AG04450 (cell line): ENCODE measurements around the gene RNF213. TPM values are rescaled to one million over a fixed set of nuclear protein-coding genes. Genes with fewer than 3 reads are reported as not detected.

Source experiments
- CTCF ChIA-PET: fragments of 300-600, 350-600 bp; formaldehyde crosslinking; extraction: SDS; loops from one replicate; lab custom pipeline; 2022; ENCODE audit warnings: antibody characterized with exemption, inconsistent platforms; lab: Charles Lee
- POLR2A ChIA-PET: fragments of 350-600 bp; formaldehyde crosslinking; extraction: SDS; loops from one replicate; lab custom pipeline; 2021; ENCODE audit warnings: antibody characterized with exemption, inconsistent platforms; lab: Yijun Ruan, JAX
- DNase-seq: peaks from one replicate; pipeline ENCODE4 v3.0.0-alpha.2; 2011; ENCODE audit warnings: low read depth, low spot score
- H3K27ac ChIP-seq: one replicate; pipeline ENCODE4 v1.5.1; 2012; ENCODE audit warnings: low read depth, low read length, control low read depth
- H3K27me3 ChIP-seq: one replicate; pipeline ENCODE4 v1.6.0; 2012; ENCODE audit warnings: low read length; ENCODE audit not compliant: control insufficient read depth, insufficient read depth
- H3K4me3 ChIP-seq: 2 replicates; pipeline ENCODE4 v1.5.1; 2011; ENCODE audit warnings: mild to moderate bottlenecking, low read depth, low read length, control low read depth
- H3K9me3 ChIP-seq: 2 replicates; pipeline ENCODE4 v1.5.1; 2012; ENCODE audit warnings: low read length; ENCODE audit not compliant: control insufficient read depth, insufficient read depth
- CTCF ChIP-seq: IDR thresholded peaks from 2 replicates; pipeline ENCODE4 v1.5.1; 2011; ENCODE audit warnings: low read depth, low read length, control low read depth, inconsistent platforms
- polyA plus RNA-seq: library from polyadenylated mRNA; depleted of rRNA; stranded (reverse); fragments of >200 nt; gene quantifications from 2 replicates; pipeline ENCODE4 v1.2.3, GENCODE V29; 2011

RNF213 gene
- polyA plus RNA-seq, 1 experiment: 46.8 TPM

GRCh38 chr17:80356231-80356856 lies 95.7 kb downstream of the RNF213 start:
- H3K4me3 ChIP-seq: no peak overlapping the region
- no peak for DNase-seq
- CTCF ChIA-PET: no interaction called here
- no peak for TF ChIP-seq CTCF
- peaks cover 10% of the 10 kb centered on the region for H3K9me3 ChIP-seq
- no peak overlapping the region for H3K27ac ChIP-seq
- H3K27me3 ChIP-seq: no peaks in the 10 kb centered on the region
- POLR2A ChIA-PET: interaction anchor here (0.8 kb wide), 1 partner anchor 18 kb away, joined by 9 read pairs; no protein-coding TSS in a partner anchor

GRCh38 chr17:80358131-80358530 lies 97.5 kb downstream of the RNF213 start:
- Histone ChIP-seq H3K9me3 (peaks cover 13% of the 10 kb centered on the region), H3K27ac (no peak overlapping the region), H3K4me3 (no peak overlapping the region), H3K27me3 (no peaks in the 10 kb centered on the region)
- CTCF ChIA-PET: no interaction called here
- TF ChIP-seq CTCF: no peak
- DNase-seq: no peak
- POLR2A ChIA-PET: no interaction called here

DNA sequence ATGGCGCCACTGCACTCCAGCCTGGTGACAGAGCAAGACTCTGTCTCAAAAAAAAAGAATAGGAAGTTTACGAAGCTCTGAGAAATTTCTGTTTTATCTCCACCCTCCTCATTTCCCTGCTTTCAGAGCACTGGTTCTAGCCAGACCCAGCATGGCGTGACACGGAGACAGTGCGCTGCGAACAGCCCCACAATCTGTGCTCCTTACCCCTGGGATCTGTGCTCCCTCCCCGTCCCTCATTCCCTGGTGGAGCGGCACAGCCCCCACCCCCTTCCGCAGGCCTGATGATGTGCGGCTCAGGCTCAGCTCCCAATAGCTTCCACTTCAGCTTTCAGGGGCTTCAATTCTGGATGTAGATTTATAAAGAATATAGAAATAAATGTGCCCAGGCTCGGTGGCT lies 98.2 kb downstream of the RNF213 start:
- CTCF ChIA-PET: no interaction called here
- POLR2A ChIA-PET: no interaction called here
- DNase-seq: no peak

DNA sequence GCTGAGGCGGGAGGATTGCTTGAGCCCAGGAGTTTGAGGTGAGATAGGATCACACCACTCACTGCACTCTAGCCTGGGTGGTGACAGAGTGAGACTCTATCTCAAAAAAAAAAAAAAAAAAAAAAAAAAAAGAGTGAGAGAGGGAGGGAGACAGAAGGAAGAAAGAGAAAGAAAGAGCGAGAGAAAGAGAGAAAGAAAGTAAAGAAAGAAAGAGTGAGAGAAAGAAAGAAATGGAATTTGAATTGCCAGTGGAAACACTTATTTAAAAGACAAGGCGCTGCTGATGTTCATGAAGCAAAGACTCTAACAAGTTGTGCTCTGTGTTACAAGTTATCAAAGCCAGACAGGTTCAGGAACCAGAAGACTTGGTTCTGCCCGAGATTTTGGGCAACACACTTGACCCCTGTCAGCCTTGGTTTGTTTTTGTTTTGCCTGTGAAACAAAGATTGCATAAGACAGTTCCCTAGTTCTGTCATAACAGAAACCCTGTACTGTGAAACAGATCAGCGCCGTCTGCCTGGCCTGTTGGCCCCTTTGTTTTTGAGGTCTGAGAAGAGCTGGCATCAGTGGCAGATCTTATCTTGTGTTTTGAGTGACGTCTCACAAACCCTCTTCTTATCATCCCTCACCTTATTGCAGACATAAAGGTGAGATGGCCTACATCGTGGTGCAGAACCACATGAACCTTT lies 98.9 kb downstream of the RNF213 start:
- TF ChIP-seq CTCF: no peak
- CTCF ChIA-PET: no interaction called here
- H3K4me3 ChIP-seq: no peak overlapping the region
- POLR2A ChIA-PET: no interaction called here
- no peak for DNase-seq
- H3K9me3 ChIP-seq: peaks cover 13% of the 10 kb centered on the region
- H3K27ac ChIP-seq: no peak overlapping the region
- H3K27me3 ChIP-seq: no peaks in the 10 kb centered on the region

More for the DNA sequence above, 98.2 kb downstream of the RNF213 start:
- TF ChIP-seq CTCF: no peak
- no peak overlapping the region for H3K4me3 ChIP-seq
- no peaks in the 10 kb centered on the region for H3K27me3 ChIP-seq
- H3K27ac ChIP-seq: no peak overlapping the region
- peaks cover 13% of the 10 kb centered on the region for H3K9me3 ChIP-seq

DNA sequence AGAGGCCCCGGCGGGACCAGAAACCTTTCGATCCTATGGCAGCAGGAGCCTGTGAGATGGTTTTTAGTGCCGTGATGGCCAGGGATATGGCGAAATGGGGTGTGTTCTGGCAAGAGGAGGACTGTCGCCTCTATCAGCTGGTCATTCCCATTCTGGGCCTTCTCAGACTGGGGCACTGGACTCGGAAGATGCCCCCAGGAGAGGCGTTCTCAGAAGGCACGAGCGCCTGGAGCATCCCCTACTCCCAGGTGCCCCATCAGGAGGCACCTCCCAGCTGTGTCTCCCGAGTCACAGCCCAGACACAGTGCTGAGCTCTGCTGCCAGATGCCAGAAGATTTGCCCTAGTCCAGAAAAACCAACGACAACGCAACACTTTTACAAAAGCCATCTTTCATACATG lies 99.7 kb downstream of the RNF213 start:
- no peaks in the 10 kb centered on the region for H3K27me3 ChIP-seq
- TF ChIP-seq CTCF: no peak
- no peak overlapping the region for H3K27ac ChIP-seq
- no peak for DNase-seq
- POLR2A ChIA-PET: no interaction called here
- H3K9me3 ChIP-seq: peaks cover 13% of the 10 kb centered on the region
- H3K4me3 ChIP-seq: no peak overlapping the region
- CTCF ChIA-PET: no interaction called here
